Neural cell (in vitro differentiated cells): ENCODE measurements around the gene MAML2.

Experiments used
- EZH2 ChIP-seq: fragments of 200-600, 300-800 bp; shearing (Covaris generic), sonication (generic); IDR thresholded peaks from 2 replicates; pipeline ENCODE4 v1.6.1; 2014; ENCODE audit warnings: antibody characterized with exemption, low read length, borderline replicate concordance, mild to moderate bottlenecking; ENCODE audit not compliant: insufficient read depth, poor library complexity, severe bottlenecking
- POLR2AphosphoS5 ChIP-seq: IDR thresholded peaks from 2 replicates; pipeline ENCODE4 v1.6.1; 2012
- TAF1 ChIP-seq: IDR thresholded peaks from 2 replicates; pipeline ENCODE4 v1.6.1; 2012; ENCODE audit warnings: low read depth
- TF ChIP-seq, protein P1 (sequence below): IDR thresholded peaks from 2 replicates; pipeline ENCODE4 v1.6.1; 2012; ENCODE audit warnings: borderline replicate concordance

DNA sequence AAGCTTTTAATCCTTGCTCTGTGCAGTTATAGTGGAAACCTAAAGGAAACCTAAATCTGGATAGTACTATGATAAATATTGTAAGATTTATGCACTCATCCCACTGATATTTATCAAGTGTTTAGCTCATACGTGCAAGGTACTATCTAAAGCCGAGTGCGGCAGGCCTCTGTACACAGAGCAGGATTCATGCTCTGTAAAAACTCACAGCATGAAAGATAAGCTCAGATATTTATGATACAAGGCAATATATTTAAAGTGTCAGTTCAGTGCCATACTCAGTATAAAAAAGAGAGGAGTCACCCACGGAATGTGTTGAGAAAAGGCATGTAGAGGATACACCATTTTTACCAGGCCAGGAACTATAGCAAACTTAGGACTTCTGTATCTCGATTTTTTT is 66.2 kb downstream of the MAML2 start:
- TF ChIP-seq, protein P1, sequence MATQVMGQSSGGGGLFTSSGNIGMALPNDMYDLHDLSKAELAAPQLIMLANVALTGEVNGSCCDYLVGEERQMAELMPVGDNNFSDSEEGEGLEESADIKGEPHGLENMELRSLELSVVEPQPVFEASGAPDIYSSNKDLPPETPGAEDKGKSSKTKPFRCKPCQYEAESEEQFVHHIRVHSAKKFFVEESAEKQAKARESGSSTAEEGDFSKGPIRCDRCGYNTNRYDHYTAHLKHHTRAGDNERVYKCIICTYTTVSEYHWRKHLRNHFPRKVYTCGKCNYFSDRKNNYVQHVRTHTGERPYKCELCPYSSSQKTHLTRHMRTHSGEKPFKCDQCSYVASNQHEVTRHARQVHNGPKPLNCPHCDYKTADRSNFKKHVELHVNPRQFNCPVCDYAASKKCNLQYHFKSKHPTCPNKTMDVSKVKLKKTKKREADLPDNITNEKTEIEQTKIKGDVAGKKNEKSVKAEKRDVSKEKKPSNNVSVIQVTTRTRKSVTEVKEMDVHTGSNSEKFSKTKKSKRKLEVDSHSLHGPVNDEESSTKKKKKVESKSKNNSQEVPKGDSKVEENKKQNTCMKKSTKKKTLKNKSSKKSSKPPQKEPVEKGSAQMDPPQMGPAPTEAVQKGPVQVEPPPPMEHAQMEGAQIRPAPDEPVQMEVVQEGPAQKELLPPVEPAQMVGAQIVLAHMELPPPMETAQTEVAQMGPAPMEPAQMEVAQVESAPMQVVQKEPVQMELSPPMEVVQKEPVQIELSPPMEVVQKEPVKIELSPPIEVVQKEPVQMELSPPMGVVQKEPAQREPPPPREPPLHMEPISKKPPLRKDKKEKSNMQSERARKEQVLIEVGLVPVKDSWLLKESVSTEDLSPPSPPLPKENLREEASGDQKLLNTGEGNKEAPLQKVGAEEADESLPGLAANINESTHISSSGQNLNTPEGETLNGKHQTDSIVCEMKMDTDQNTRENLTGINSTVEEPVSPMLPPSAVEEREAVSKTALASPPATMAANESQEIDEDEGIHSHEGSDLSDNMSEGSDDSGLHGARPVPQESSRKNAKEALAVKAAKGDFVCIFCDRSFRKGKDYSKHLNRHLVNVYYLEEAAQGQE = no peak
- TF ChIP-seq TAF1 = no peak
- no peak for TF ChIP-seq POLR2AphosphoS5
- TF ChIP-seq EZH2 = no peak
